CMK (cell line): Measurements from ENCODE around the gene SEC31A.
A peak's percentile ranks its signal among the peaks of the same experiment; 100 is the strongest.
"Not testable (repeated sequence)": the region's sequence is repeated elsewhere in the genome, so short reads cannot be mapped to it uniquely, and the experiment has no call there.

Experiments used
- DNase-seq: peaks from one replicate; pipeline ENCODE4 v3.0.0-alpha.2; 2010; ENCODE audit warnings: low read depth

SEC31A gene, protein sequence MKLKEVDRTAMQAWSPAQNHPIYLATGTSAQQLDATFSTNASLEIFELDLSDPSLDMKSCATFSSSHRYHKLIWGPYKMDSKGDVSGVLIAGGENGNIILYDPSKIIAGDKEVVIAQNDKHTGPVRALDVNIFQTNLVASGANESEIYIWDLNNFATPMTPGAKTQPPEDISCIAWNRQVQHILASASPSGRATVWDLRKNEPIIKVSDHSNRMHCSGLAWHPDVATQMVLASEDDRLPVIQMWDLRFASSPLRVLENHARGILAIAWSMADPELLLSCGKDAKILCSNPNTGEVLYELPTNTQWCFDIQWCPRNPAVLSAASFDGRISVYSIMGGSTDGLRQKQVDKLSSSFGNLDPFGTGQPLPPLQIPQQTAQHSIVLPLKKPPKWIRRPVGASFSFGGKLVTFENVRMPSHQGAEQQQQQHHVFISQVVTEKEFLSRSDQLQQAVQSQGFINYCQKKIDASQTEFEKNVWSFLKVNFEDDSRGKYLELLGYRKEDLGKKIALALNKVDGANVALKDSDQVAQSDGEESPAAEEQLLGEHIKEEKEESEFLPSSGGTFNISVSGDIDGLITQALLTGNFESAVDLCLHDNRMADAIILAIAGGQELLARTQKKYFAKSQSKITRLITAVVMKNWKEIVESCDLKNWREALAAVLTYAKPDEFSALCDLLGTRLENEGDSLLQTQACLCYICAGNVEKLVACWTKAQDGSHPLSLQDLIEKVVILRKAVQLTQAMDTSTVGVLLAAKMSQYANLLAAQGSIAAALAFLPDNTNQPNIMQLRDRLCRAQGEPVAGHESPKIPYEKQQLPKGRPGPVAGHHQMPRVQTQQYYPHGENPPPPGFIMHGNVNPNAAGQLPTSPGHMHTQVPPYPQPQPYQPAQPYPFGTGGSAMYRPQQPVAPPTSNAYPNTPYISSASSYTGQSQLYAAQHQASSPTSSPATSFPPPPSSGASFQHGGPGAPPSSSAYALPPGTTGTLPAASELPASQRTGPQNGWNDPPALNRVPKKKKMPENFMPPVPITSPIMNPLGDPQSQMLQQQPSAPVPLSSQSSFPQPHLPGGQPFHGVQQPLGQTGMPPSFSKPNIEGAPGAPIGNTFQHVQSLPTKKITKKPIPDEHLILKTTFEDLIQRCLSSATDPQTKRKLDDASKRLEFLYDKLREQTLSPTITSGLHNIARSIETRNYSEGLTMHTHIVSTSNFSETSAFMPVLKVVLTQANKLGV

GRCh38 chr4:82890901-82891706 lies at the start of gene SEC31A:
Gene SEC31A (minus strand): TSS chr4:82891153. CDS start chr4:82881936, 9,217 bp downstream.
- DNase-seq: peak; percentile 80

GRCh38 chr4:82939414-82939813 lies 48.5 kb upstream of the SEC31A start:
- no peak for DNase-seq

DNA sequence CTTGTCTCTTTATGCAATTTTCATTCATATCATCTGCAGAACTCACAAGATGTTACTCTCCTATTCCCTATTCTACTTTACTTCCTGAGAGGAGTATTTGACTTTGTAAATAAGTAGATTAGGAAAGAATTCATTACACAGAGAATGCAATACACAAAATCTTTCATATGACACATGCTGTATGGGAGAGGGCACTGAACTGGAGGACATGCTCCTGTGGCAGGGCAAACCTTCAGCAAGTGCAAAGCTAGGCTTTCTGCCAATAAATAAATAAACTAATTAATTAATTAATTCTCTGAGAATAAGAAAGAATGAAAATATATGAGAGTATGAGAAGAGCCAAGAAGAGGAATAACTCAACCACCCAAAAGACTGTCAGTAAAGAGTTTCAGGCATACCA lies 43.5 kb upstream of the SEC31A start:
- DNase-seq: no peak

DNA sequence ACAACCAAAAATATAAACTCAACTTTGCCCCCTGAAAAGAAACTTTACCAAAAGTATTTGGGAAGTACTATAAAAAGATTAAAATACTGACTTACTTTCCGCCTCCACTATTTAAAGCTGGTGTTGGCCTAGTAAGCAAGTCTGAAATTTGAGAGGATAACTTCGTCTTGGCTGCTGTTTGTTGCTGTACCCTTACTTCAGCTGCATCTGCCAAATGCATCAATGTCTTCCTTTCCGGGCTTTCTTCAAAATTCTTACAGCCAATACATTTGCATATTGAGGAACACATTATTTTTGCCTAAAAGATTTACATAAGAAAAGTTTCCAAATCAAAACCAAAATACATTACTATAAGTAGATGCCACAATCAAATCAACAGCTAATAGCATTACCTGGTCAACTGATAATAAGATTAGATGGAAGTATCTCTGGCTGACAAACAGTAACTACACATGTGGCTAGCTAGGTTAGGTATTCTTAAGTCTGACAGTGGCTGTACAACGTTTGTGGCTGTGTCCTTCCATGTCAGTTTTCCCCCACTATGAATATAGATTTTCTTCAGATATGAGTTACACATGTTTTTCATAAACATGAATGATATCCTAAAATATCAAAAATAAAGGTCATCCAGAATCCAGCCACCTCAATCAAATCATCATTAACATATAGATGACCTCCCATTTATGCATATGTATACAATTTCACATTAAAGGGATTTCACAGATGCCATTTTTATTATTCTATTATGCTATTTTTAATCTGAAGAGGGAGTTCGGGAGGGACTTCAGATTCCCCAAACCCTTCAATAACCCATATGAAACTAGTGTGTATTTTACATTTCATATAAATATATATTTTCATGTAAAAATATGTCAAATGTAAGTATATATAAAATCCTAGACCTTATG lies 40.1 kb upstream of the SEC31A start:
- no peak for DNase-seq

DNA sequence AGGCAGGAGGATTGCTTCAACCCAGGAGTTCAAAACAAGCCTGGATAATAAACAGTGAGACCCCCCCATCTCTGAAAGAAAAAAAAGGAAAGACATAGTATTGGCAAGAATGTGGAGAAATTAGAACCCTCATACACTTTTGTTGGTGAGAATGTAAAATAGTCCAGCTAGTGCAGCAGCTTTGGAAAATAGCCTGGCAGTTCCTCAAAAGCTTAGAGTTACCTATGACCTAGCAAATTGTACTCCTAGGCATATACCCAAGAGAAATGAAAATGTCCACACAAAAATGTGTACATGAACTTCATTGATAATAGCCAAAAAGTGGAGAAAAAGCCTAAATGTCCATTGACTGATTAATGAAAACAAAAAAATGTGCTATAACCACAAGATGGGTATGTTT lies 30.8 kb upstream of the SEC31A start:
- no peak for DNase-seq

DNA sequence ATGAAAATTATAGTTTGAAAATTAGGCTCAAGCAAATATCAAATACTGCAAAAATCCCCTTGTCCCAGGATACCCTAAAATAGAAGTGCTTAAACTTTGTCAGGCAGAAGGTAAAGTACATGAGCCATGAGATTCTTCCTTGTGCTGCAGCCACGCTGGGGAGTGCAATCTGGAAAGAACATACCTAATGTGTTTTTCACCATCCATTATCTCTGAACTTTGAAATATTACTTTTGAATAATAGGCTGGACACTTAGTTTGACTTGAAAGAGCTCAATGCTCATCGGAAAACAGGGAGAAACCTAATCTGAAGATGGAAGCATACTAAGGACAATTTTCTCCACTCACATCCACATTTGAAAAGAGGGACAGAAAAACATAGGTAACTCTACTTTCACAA lies 28.4 kb upstream of the SEC31A start:
- DNase-seq: no peak

DNA sequence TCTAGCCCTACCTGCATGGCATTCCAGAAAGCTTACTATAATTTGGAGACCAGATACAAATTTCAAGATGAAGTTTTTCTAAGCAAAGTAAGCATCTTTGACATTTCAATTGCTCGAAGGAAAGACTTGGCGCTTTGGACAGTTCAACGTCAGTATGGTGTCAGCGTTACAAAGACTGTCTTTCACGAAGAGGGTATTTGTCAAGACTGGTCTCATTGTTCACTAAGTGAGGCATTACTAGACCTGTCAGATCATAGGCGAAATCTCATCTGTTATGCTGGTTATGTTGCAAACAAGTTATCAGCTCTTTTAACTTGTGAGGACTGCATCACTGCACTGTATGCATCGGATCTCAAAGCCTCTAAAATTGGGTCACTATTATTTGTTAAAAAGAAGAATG lies 27.1 kb upstream of the SEC31A start:
- no peak for DNase-seq

- not testable (repeated sequence) for DNase-seq
These were observed 23.0 kb upstream of the SEC31A start for GRCh38 chr4:82913968-82914367.

DNA sequence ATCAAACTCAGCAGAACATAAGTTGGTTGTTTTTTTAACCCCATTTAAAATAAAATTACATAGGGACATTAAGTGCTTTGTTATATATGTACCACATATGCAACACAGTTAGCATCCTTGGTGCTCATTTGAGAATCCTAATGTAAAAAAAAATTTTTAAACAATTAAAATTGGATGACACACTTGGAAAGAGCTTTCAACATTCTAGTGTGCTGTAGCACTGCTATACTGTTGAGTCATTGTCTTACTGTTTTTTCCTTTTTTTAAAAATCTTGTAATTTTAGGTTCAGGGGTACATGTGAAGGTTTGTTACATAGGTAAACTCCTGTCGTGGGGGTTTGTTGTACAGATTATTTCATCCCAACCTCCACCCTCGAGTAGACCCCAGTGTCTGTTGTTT lies 22.4 kb upstream of the SEC31A start:
- no peak for DNase-seq

- DNase-seq: no peak
These were observed 18.4 kb upstream of the SEC31A start for GRCh38 chr4:82909326-82909725.

- DNase-seq: no peak
These were observed 15.5 kb upstream of the SEC31A start for GRCh38 chr4:82906469-82906868.

DNA sequence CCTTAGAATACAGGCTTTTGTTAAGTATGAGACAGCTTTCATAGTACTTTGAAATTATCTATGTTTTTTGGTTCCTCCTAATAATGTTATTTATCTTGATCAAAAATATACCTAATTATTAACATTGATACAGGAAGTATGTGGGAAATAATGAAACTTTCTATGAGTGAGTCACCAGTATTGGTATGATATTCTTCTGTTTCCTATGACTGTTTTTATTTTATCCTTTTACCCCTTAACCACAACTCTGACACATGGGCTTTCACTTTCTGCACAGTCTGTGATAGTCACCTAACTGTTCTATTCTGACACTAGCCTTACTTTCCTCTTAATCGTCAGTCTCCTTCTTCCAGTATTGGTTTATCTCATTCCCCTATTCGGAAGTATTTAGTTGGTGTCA lies 14.3 kb upstream of the SEC31A start:
- no peak for DNase-seq

DNA sequence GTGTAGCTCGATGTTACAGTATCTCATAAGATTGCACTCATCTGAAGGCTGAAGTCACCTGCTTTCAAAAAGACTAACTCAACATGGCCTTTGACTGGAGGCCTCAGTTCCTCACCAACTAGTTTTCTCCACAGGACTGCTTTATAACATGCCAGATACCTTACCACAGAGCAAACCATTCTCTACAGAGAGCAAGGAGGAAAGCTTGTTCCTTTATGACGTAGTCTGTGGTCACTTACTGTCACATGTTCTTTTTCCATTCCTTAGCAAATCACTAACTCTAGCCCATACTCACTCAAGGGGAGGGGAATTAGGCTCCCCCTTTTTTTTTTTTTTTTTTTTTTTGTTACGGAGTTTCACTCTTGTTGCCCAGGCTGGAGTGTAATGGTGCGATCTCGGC lies 12.8 kb upstream of the SEC31A start:
- no peak for DNase-seq

DNA sequence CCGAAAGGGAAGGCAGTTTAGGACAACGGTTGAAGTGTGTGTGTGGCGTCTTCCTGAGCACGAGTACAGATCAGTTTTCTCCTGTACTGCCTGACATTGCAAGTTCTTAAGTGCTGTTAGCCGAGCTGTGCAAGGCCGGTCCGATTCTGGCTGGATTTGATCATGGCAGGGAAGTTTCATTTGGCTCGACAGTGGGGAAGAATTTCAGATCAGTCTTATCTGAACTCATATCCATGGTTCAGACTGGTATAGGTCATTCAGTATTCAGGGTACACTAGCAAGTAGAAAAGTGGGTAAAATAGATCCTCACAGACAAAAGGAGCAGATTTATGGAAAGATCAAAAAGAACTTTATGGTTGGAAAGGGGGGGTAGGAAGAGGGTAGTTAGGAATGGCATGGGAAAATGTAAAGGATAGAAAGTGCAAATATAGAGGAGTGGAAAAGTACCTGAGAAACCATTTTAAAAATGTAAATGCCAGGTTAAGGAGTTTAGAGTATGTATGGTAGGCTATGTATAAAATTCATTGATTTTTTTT lies 10.3 kb upstream of the SEC31A start:
- DNase-seq: no peak

DNA sequence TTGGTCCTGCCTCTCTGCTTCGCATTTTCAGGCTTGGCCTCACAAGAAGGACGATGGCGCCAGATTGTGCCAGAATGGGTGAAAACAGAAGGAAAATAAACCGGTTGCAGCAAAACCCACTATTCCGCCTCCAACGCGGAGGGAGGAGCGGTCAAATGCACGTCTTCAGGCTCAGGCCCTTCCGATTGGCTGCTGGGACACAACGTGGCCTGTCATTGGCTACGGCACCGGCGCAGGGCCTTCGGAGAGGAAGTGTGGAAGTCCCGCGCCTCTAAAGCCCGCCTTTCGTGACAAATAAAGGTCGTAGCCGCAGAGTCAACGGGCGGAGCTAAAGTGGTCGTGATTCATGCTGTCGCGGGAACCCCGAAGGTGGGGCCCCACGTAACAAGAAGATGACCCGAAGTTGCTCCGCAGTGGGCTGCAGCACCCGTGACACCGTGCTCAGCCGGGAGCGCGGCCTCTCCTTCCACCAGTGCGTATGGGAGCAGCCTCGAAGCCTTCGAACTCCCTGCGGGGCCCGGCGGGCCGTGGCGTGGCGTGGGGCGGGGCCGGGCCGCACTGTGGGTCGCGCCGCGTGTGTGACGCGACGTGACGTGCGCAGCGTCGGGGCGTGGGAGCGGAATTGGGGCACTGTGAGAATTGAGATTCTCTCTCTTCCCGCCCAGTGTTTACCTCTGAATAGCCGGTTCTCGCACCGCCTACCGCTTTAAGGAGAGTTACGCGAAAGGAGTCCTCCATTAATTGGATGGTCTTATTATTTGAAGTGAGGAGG lies 9.6 kb upstream of the SEC31A start, which contains the start of gene THAP9:
THAP9 (plus strand) TSS at position 325 of the 772 bp plus-strand sequence; CDS start at position 393, 68 bp downstream.
- DNase-seq: peak; percentile 94

GRCh38 chr4:82900066-82900410 lies 9.1 kb upstream of the SEC31A start:
- no peak for DNase-seq

DNA sequence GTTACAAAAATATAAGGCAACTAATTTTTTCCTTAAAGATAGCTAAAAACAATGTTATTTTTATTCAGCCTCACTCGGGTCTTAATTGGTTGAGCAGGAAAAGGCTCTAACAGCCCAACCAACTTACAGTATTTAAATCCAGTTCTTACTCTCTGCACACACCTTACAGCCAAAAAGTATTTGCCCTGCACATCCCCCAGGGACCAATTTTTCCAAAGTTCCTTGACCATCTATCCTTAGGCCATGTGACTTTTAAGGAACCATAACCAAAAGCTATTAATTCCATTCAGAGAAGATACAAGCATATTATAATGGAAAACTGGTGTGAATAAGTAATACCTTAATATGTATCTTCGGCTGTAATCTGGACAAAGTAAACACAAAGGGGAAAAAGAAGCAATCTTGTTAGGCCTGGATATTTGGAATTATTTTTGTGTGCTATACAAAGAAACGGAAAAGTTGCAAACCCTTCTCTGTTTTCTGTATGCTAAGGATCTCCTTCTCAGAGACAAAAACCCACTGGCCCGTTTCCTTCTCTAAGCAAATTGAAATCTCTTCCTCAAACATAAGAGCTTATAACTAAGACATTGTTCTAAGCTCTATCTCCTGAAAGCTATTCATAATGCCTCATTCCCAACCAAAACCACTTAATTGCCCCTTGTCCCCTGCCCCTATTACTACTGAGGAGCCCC lies 8.6 kb upstream of the SEC31A start:
- DNase-seq: no peak

- no peak for DNase-seq
These were observed 7.6 kb upstream of the SEC31A start for GRCh38 chr4:82898322-82899243.
